ENCODE data around the gene CEP112.

The CEP112 gene

GRCh38 chr17:66211047-66211810 lies 19.3 kb upstream of the CEP112 start:
- DNase-seq (ENCODE audit: low read depth), result no peak

- no peak for DNase-seq (ENCODE audit: low read depth)
Observed at GRCh38 chr17:66210208-66210574, 18.3 kb upstream of the CEP112 start.

- no peak for DNase-seq (ENCODE audit: low read depth)
Observed at GRCh38 chr17:66207936-66208335, 16.0 kb upstream of the CEP112 start.

GRCh38 chr17:66203274-66204015 lies 11.5 kb upstream of the CEP112 start:
- no peak for DNase-seq (ENCODE audit: low read depth)

GRCh38 chr17:66200685-66201092 lies 8.8 kb upstream of the CEP112 start:
- peak; percentile 88 for DNase-seq (ENCODE audit: low read depth)

- DNase-seq (ENCODE audit: low read depth), result no peak
Observed at GRCh38 chr17:66198242-66198641, 6.3 kb upstream of the CEP112 start.

- DNase-seq (ENCODE audit: low read depth), result no peak
Observed at GRCh38 chr17:66192378-66192687, 400 bp upstream of the CEP112 start.

- peak; percentile 64 for DNase-seq (ENCODE audit: low read depth)
Observed at GRCh38 chr17:66190738-66191592, 968 bp downstream of the CEP112 start.

GRCh38 chr17:66187718-66188117 lies 4.2 kb downstream of the CEP112 start:
- DNase-seq (ENCODE audit: low read depth), result no peak

GRCh38 chr17:66185862-66186261 lies 6.1 kb downstream of the CEP112 start:
- DNase-seq (ENCODE audit: low read depth), result no peak

GRCh38 chr17:66184392-66184791 lies 7.5 kb downstream of the CEP112 start:
- no peak for DNase-seq (ENCODE audit: low read depth)

- no peak for DNase-seq (ENCODE audit: low read depth)
Observed at GRCh38 chr17:66183529-66183928, 8.4 kb downstream of the CEP112 start.

- DNase-seq (ENCODE audit: low read depth), result no peak
Observed at GRCh38 chr17:66178642-66179041, 13.3 kb downstream of the CEP112 start.

- no peak for DNase-seq (ENCODE audit: low read depth)
Observed at GRCh38 chr17:66177048-66177447, 14.9 kb downstream of the CEP112 start.

- DNase-seq (ENCODE audit: low read depth), result no peak
Observed at GRCh38 chr17:66175892-66176291, 16.0 kb downstream of the CEP112 start.

GRCh38 chr17:66172691-66173223 lies 19.2 kb downstream of the CEP112 start:
- DNase-seq (ENCODE audit: low read depth), result no peak

GRCh38 chr17:66172144-66172543 lies 19.8 kb downstream of the CEP112 start:
- DNase-seq (ENCODE audit: low read depth), result no peak

GRCh38 chr17:66171692-66172091 lies 20.2 kb downstream of the CEP112 start:
- no peak for DNase-seq (ENCODE audit: low read depth)

GRCh38 chr17:66171172-66171571 lies 20.8 kb downstream of the CEP112 start:
- no peak for DNase-seq (ENCODE audit: low read depth)

GRCh38 chr17:66169839-66170238 lies 22.1 kb downstream of the CEP112 start:
- DNase-seq (ENCODE audit: low read depth), result no peak

- no peak for DNase-seq (ENCODE audit: low read depth)
Observed at GRCh38 chr17:66167189-66167815, 24.6 kb downstream of the CEP112 start.

- peak; percentile 71 for DNase-seq (ENCODE audit: low read depth)
Observed at GRCh38 chr17:66165537-66166123, 26.3 kb downstream of the CEP112 start.

All from ELR (cell line).